Stimulated activated CD4-positive, alpha-beta T cell treated with anti-CD3 and anti-CD28 coated beads, Interleukin-1b, Interleukin-23, amount 100 ng/mL, for 1 hour (primary cell): ENCODE results near the gene MCTS1.
"Not testable (repeated sequence)": the region's sequence is repeated elsewhere in the genome, so short reads cannot be mapped to it uniquely, and the experiment has no call there.

Experiments
- DNase-seq, 2 donors: peaks; one replicate each; pipeline ENCODE4 v3.0.0-alpha.2; 2020; ENCODE audit warnings: low read depth in 2 of 2

Gene MCTS1, protein sequence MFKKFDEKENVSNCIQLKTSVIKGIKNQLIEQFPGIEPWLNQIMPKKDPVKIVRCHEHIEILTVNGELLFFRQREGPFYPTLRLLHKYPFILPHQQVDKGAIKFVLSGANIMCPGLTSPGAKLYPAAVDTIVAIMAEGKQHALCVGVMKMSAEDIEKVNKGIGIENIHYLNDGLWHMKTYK

DNA sequence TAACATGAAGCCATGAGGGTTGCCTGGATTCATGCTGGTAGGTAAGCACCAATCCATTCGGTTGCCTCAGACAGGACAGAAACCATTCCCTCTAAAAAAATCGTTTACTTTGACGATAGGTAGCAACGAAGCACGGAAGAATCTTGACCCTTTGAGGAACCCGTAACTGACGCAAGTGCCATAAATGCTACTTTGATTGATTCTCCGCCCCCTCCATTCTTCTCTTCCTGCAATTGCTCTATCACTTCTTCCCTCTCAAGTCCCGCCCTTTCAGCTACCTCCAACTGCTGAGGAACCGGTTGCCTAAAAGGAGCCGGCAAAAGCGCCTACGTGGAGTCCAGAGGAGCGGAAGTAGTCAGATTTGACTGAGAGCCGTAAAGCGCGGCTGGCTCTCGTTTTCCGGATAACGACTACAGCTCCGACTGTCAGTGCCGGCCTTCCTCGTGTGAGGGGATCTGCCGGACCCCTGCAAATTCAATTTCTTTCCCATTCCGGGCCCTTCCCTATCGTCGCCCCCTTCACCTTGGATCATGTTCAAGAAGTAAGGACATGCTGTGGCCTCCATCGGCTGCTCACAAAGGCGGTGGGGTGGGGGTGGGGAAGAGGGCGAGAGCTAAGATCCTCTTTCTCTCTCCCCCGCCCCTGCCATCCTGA is at the start of gene MCTS1:
Gene MCTS1 (plus strand): TSS at position 395 of the 654 bp plus-strand sequence. CDS start 136 bp downstream, at position 531.
- DNase-seq = peak; percentile 29 to 30

DNA sequence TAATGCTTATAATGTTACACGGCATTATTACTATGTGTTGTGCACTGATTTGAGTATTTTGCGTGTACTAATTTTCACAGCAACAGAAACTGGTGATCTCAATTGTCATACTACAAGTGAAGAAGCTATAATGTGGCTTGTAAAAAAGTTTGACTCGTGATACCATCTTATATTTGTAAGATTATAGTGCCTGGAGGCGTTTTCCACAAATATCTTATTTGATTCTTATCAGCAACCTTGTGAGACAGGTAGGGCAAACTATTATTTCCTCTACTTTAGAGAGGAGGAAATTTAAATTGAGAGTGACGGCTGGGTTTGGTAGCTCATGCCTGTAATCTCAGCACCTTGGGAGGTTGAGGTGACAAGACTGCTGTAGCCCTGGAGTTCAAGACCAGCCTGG is 47.6 kb upstream of the MCTS1 start:
- no peak for DNase-seq

DNA sequence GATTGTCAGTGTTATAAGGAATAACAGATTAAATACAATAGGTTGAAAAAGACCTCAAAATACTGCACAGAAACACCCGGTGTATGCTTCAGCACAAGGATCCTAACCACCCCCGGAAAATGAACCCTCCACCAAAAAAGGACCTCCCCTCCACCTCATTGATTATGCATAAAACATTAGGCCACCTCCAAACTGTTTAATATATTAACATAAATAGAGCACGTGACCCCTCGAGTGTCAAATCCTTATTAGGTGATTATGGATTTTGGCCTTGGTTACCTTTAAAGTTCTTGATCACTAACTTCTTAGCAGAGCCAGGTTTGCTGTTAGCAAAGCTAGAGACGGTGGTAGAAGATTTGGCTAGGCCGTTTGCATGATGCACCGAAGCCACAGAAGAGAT is 44.1 kb upstream of the MCTS1 start:
- DNase-seq = no peak

DNA sequence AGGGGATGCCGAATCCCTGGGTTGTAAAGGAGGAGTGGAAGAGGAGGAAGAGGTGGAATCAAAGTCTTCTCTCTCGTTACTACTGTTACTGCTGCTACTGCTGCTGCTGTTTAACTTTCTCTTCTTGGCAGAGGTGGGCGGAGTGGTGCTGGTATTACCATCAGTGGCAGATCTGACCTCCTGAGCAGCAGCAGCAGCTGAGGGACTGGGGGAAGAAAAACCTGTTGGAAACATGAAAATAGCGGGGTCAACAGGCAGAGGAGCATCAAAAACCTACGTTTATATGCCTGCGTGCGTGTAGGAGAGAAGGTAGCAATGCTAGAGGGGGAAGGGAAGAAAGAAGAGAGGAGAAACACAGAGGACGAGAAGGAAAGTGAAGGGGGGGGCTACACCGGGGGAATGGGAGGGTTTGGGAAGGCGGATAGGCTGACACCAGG is 43.5 kb upstream of the MCTS1 start:
- DNase-seq = no peak

DNA sequence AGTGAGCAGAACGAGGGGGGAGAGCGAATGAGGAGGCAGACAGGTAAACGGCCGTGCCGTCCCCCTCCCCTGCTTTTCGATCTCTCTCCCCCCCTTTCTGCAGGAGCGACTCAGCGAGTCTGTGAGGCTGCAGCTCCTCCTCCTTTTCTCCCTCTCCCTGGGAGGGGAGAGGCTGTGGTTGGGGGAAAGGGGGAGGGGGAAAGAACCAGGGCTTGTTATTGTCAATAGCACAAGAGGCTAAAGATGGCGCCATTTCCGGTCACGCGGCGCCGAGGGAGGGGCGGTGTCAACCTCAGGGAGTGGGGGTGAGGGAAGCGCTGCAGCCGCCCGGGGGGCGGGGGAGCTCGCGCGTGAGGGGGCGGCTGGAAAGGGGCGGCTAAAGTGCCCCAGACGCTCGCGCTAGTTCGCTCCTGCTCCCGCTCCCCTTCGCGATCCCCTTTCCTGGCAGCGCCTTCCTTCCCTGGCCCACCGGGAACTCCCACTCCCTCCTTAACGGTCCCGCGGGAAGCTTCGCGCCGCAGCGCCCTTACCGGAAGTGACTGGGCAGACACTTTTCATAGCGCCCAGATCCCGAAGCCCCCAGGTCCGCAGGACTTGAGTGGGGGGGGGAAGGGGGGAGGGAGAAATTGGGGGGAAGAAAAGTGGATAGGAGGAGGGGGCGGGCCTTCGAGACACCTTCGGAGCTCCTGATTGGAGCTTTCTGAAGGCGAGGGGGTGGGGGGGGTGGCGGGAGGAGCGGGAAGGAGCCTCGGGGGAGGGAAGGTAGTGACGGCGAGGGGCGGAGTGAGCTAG is 42.9 kb upstream of the MCTS1 start, which contains the start of gene CUL4B:
Gene CUL4B (minus strand): TSS at position 121 of the 792 bp plus-strand sequence. CDS start 324 bp downstream, outside the sequence.
- DNase-seq = peak; percentile 69 to 78

DNA sequence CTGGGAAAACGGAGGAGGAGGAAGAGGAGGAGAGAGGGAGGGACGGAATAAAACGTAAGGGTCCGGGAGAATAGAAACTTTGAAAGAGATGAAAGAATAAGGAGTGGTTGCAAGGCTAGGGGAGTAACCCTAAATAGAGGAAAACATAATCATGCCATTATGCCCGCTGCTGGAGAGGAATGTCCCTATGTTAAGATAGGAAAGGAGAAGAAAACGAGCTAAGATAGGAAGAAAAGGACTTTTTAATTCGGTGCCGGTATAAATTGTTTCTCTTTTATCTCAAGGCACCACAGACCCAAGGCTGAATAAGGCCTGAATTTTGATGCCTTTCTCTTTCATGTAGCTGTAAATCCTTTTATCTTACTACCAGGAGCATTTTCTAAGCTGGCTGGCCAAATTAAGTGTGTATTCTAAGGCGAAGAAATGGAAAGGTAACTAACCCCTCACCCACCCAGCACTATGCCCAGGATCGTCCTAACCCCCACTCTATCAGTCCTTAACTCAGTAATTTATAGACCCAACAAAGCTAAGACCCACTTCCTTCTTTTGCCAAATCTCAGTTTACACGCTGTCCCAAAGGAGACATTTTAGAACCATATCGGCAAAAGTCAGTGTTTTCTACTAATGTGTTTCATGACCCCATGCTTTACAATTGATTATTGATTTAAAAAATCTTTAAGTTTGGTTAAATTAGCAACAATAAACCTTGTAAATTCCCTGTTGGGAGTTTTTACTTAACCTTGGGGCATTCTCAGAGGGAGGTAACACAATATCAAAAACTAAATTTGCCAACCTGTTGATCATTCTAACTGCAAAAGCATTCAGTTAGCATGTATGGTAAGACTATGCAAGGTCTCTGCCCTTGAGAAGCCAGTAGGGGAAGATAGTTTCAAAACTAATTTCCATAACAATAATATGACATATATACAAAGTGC is 42.0 kb upstream of the MCTS1 start:
- DNase-seq = no peak

DNA sequence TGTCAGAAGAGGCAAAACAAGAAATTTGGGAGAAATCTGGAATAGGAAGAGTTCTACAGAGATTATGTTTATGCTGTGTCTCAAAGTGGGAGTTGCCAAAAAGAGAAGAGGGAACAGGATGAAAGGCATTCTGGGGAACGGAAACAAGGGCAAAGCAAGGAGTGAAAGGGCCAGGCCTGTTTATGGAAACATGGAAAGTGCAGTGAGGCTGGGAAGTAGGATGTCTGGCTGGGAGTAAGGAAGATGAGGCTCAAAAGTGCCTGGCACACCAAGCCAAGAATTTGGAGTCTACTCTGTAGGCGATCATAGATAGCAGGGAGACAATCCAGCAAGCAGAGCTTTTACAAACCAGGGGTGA is 41.4 kb upstream of the MCTS1 start:
- no peak for DNase-seq

DNA sequence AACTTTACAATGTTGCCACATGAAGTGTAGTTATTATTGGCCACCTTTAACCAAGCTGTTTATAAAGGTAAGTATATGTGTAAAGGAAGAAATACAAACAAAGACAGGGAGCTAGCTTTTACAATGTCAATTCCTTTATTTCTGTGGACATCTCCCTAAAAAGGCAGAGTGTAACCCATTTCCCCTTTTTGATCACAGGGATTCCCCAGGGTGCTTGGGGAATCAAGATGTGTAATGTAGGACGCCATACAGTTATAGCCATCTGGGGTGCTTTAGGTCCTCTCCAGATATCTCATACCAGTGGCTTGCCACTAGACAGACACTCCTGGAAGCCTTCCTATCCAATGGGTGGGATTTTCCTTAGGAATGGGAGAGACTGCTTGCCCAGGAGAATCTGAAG is 39.0 kb upstream of the MCTS1 start:
- no peak for DNase-seq

DNA sequence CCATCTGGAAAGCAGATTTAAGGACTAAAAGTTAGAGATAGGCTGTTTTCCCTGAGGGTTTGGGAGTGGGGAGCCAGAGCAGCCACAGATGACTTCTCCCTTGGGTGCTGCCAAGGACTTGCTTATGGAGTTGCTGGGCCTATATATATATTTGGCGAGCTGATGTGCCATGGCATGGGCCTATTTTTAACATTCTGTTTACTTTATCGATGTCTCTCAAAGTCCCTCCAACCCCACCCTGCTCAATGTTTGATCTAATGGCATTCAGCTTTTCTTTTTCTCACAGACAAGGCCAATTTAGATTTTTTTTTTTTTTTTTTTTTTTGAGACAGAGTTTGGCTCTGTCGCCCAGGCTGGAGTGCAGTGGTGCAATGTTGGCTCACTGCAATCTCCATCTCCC is 37.1 kb upstream of the MCTS1 start:
- DNase-seq = no peak

DNA sequence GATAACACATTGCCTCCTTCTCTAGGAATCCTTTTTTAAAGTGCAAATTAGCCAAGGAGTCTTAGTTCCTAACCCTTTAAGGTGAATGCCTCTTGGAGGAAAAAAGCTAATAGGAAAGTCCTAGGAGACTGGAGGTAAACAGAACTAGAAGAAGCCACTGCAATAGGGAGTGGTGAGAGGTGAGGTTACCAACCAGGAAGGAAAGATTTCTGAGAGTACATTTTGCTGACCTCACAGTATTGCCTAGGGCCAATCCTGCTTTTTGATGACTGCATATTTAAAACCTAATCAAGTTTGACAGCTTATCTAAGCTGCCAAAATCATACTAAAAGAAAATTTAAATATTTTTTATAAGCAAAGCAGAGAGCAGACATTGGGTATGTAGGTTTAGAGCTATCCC is 35.9 kb upstream of the MCTS1 start:
- DNase-seq = no peak

DNA sequence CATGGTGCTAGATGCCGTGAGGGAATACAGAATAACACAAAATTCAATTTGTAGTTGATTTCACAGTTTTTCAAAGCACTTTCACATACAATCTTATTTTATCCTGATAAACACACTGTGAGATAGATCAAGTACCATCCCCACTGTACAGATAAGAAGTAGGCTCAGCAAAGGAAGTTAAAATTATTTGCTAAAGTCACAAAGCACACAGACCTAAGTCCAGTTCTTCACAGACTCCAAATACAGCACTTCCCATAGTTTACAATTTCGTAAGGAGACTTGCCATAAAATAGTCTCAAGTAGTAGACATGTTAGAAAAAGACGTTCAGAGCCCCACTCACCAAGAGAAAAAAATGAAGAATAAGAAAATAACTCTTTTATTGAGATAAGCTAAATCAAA is 35.3 kb upstream of the MCTS1 start:
- DNase-seq = no peak

DNA sequence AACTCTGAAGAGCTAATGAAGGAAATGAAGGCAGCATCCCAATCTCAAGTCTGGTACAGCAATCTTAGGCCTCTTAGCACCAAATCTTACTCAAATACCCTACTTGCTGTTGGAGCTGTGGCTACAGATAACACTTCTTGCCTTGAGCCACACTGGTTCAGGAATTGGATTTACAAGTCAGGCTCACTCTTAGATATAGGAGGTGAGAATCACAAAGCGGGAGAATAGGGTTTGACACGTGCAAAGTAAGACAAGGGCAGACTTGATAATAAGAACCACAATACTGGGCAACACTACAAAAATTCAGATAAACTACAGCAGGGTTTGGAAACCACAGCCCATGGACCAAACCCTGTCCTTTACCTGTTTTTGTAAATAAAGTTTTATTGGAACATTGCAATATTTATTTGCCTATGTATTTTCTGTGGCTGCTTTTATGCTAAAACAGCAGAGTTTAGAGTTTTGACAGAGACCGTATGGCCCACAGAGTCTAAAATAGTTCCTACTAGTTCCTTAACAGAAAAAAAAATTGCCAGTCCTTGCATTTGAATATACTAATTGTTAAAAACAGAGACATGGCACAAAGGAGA is 33.8 kb upstream of the MCTS1 start:
- no peak for DNase-seq

DNA sequence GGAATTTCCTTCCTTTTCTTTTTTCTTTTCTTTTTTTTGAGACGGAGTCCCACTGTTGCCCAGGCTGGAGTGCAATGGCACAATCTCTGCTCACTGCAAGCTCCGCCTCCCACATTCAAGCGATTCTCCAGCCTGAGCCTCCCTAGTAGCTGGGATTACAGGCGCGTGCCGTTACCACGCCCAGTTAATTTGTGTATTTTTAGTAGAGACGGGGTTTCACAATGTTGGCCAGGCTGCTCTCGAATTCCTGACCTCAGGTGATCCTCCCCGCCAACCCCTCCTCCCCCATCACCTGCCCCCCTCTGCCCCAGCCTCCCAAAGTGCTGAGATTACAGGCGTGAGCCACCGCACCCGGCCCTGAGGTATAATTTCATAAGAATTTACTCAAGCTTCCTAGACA is 30.1 kb upstream of the MCTS1 start:
- not testable (repeated sequence) for DNase-seq

DNA sequence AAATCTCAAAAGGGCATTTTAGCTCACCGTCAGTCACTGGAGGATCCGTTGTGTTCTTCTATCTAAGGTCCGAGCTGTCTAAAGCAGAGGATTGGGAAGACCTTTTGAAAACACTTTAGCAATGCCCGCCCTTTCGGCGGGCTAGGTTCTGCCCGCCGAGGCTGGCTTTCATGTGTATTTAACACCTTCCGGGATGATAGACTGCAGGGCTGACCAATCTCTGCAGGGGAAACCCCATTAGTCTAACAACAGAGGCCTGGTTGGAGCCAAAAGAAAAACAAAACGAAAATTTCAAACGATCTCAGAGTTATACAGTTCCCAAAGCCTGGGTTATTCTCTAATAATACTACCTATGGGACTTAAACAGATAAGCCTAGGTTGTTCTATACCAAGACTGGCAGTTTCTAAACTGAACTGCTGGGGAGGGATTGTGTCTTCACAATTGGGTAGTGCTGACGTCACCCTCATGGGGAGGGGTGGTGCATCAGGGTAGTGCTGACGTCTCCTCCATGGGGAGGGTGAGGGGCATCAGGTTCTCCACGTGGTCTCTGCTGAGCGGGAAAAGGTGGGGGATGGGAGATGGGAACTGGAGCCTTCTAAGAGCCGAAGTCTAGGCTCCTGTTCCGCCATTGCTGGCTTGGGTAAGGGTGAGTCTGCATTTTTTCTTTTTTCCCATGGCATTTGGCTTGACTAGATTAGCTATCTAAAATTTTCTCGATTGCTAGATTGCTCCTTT is 28.4 kb upstream of the MCTS1 start:
- DNase-seq = no peak

DNA sequence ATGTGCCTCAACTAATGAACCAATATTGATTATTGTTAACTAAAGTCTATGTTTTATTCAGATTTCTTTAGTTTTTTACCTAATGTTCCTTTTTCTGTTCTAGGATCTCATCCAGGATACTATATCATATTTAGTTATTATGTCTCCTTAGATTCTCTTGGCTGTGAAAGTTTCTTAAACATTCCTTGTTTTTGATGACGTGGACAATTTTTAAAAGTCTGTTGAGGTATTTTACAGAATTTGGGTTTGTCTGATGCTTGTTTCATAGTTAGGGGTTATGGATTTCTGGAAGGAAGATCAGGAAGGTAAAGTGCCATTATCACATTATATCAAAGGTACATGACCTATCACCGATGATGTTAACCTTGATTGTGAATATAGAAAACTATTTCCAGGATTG is 18.2 kb upstream of the MCTS1 start:
- no peak for DNase-seq

DNA sequence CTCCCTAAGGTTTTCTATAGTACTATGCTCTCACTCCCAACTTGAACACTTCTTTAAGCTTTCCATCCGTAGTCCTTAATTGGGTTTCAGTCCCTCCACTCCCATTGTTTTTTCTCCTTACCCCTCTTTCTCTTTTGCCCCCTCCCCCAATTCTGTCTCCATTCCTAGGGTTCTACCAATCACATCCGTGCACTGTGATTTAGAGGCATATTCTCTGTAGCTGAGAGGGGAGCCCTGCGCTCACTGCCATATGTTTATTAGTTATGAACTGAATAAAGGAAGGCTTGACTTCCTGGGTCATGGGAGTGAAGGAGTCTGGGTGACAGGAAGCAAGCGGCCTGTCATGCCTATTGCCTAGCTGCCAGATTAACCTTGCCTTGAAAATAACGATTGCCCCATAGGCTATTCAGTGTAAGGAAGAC is 471 bp downstream of the MCTS1 start:
- no peak for DNase-seq

DNA sequence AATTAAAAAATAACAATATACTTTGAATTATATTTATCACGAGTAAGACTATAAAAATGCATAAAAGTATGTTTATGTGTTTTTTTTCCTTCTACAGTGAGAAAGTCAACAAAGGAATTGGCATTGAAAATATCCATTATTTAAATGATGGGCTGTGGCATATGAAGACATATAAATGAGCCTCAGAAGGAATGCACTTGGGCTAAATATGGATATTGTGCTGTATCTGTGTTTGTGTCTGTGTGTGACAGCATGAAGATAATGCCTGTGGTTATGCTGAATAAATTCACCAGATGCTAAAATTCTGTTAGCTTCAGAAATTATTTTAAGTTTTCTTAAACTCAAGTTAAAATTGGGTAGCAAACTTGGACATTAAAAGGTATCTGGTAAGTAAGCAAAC is 8.2 kb downstream of the MCTS1 start:
- no peak for DNase-seq

DNA sequence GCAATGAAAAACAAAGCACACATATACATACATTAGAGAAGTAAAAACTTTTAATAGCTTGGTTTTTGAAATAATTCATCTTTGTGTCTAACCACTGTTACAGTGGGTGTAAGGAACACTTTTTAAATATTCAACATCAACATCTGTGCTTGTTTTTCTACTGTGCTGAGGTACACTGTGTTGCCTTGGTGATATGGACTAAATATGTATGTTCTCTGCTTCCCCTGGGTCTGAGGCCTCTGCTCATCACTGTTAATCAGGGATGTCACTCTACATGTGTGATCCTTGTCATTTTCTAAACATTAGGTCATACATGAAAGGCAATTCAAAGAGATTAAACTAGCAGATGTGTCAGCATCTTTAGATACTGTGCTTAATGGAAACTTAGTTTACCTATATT is 10.9 kb downstream of the MCTS1 start:
- DNase-seq = no peak

DNA sequence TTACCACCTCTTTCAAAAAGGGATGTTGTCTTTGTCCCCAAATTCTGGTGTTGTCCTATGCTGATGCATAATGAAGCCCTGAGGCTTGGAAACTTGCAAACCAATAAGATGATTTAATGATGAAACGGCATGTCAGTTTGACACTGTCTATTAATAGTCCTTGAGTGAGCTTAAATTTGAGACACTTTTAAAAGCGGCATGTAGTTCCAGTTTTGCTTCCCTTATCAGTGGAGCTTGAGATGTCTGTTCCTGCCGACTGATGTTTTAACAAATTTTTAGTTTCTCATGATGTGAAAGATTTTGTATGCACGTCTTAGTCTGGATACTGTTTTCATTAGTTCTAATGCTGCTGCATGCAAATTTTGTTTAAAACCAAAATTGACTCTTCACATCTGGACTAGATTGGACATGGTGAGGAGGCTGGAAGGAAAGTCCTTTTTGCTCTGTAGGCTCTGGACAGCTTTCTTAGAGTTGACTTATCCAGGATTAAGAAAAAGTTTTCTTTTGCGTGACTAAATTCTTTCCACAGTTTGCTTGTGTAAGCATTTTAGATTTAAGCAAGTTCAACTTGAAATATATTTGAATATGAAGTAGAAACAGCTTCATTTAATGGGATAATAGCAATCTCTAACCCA is 14.2 kb downstream of the MCTS1 start:
- no peak for DNase-seq

DNA sequence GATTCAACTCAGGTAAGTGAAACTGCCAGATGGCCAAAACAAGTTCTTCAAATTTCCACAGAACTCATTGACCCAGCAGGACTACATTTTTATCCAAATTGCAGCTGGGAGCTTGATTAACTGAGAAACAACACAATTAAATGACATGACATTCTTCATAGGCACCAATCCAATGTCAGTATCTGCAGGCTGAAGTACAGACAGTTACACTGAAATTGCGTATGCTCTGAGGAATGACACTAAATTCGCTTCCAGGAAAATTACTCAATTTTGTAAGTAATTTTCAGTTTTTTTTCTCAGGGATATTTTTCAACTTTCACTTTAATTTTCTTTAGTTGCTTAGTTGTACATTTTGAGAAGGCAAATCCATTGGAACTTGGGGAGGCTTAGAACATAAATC is 21.5 kb downstream of the MCTS1 start:
- no peak for DNase-seq
